GM19238 (cell line): Measurements from ENCODE around the gene SETD9.

Source experiments
- DNase-seq: peaks from one replicate; pipeline ENCODE4 v3.0.0; 2011; ENCODE audit warnings: low spot score; ENCODE audit not compliant: insufficient read length

SETD9 gene

GRCh38 chr5:56909294-56910209 is at the start of gene SETD9:
Gene SETD9 (plus strand): TSS chr5:56909596. CDS start chr5:56909646, 50 bp downstream.
- peak; percentile 88 for DNase-seq

GRCh38 chr5:56861893-56862485 is 47.4 kb upstream of the SETD9 start:
- no peak for DNase-seq

GRCh38 chr5:56862909-56863308 is 46.5 kb upstream of the SETD9 start:
- no peak for DNase-seq

- DNase-seq = no peak
Observed at GRCh38 chr5:56871777-56872176, 37.6 kb upstream of the SETD9 start.

GRCh38 chr5:56873056-56873455 is 36.3 kb upstream of the SETD9 start:
- no peak for DNase-seq

- DNase-seq = no peak
Observed at GRCh38 chr5:56876327-56876726, 33.1 kb upstream of the SETD9 start.

GRCh38 chr5:56881571-56881970 is 27.8 kb upstream of the SETD9 start:
- no peak for DNase-seq

GRCh38 chr5:56893251-56893951 is 16.0 kb upstream of the SETD9 start:
- DNase-seq = no peak

- DNase-seq = no peak
Observed at GRCh38 chr5:56896763-56897162, 12.6 kb upstream of the SETD9 start.

GRCh38 chr5:56898213-56898612 is 11.2 kb upstream of the SETD9 start:
- no peak for DNase-seq

- DNase-seq = no peak
Observed at GRCh38 chr5:56900395-56900794, 9.0 kb upstream of the SETD9 start.

GRCh38 chr5:56900858-56901578 is 8.4 kb upstream of the SETD9 start:
- no peak for DNase-seq

GRCh38 chr5:56908942-56909293 is 478 bp upstream of the SETD9 start:
- DNase-seq = no peak

GRCh38 chr5:56910210-56910965 is 992 bp downstream of the SETD9 start:
- DNase-seq = no peak

- no peak for DNase-seq
Observed at GRCh38 chr5:56913766-56914165, 4.4 kb downstream of the SETD9 start.

GRCh38 chr5:56914678-56915077 is 5.3 kb downstream of the SETD9 start:
- no peak for DNase-seq

GRCh38 chr5:56917534-56917933 is 8.1 kb downstream of the SETD9 start:
- no peak for DNase-seq

- no peak for DNase-seq
Observed at GRCh38 chr5:56918054-56918453, 8.7 kb downstream of the SETD9 start.

- no peak for DNase-seq
Observed at GRCh38 chr5:56919942-56920662, 10.7 kb downstream of the SETD9 start.

GRCh38 chr5:56922922-56923321 is 13.5 kb downstream of the SETD9 start:
- DNase-seq = no peak
